HepG2 (cell line): ENCODE data around the gene COL5A1. TPM values are rescaled to one million over a fixed set of nuclear protein-coding genes. Genes with fewer than 3 reads are reported as not detected.

Experiments
- ATAC-seq: fragments of 200-7000 bp; cut with Tn5 transposase; 3 replicates; pipeline ENCODE4 v1.9.1; 2020; ENCODE audit warnings: mild to moderate bottlenecking, moderate library complexity
- BruUV-seq: library from RNA; stranded (reverse); fragments of 400-500 nt; replicated peaks from 2 replicates; lab custom pipeline; 2021; lab: Mats Ljungman, UMichigan
- CTCF ChIA-PET: fragments of 300-600 bp; formaldehyde crosslinking; extraction: SDS; loops from one replicate; lab custom pipeline; 2021; ENCODE audit warnings: low total read pairs, inconsistent platforms, low intra/inter-chr PET ratio; lab: Yijun Ruan, JAX
- POLR2A ChIA-PET: fragments of 350-600 bp; sonication (Branson Sonifier 250); formaldehyde crosslinking; loops from one replicate; lab custom pipeline; 2020; ENCODE audit warnings: antibody characterized with exemption, inconsistent platforms; lab: Yijun Ruan, JAX
- DNase-seq: peaks from one replicate; pipeline ENCODE4 v3.0.0-alpha.2; 2015; ENCODE audit warnings: low spot score
- FAIRE-seq: peaks from 3 replicates; lab custom pipeline; 2011; peaks lifted over from hg19 to GRCh38; lab: Jason Lieb, UNC
- H2AFZ ChIP-seq: one replicate; pipeline ENCODE4 v1.6.1; 2011; ENCODE audit warnings: low read length, inconsistent platforms
- H3K27ac ChIP-seq: fragments of 300-600 bp; 3 replicates; pipeline ENCODE4 v1.8.0; 2011; ENCODE audit warnings: mixed run types, mild to moderate bottlenecking, mixed read lengths, low read length, inconsistent platforms; ENCODE audit not compliant: insufficient read depth; ENCODE audit errors: extremely low read length
- H3K27me3 ChIP-seq, 2 experiments: fragments of 200-600 bp in 1 of 2; 2 replicates in 1 of 2; 3 replicates in 1 of 2; pipeline versions ENCODE4 v1.6.0 to v1.8.0; 2011; ENCODE audit warnings: low read length in 2 of 2, mild to moderate bottlenecking in 2 of 2, moderate library complexity in 2 of 2, inconsistent platforms in 1 of 2; ENCODE audit not compliant: insufficient read depth in 2 of 2, control insufficient read depth in 1 of 2
- H3K36me3 ChIP-seq, 2 experiments: fragments of 200-600 bp in 1 of 2; replicated peaks in 1 of 2; 2 replicates in 1 of 2; 3 replicates in 1 of 2; pipeline versions ENCODE4 v1.5.1 to v1.8.0; 2011; ENCODE audit warnings: low read length in 2 of 2, inconsistent platforms in 1 of 2; ENCODE audit not compliant: insufficient read depth in 2 of 2, control insufficient read depth in 1 of 2
- H3K4me1 ChIP-seq: 2 replicates; pipeline ENCODE4 v1.5.1; 2012; ENCODE audit warnings: low read length, inconsistent platforms; ENCODE audit not compliant: insufficient read depth
- H3K4me2 ChIP-seq: 2 replicates; pipeline ENCODE4 v1.6.0; 2011; ENCODE audit warnings: low read depth, low read length, inconsistent platforms
- H3K4me3 ChIP-seq, 3 experiments: fragments of 200-600 bp in 1 of 3; sonication (generic), shearing (Covaris generic) in 1 of 3; replicated peaks in 1 of 3; 2 replicates each; pipeline ENCODE4 v1.5.1; 2011 to 2016; ENCODE audit warnings: low read length in 3 of 3, inconsistent platforms in 2 of 3, low read depth in 2 of 3, mild to moderate bottlenecking in 2 of 3, control low read depth in 1 of 3, mixed read lengths in 1 of 3; ENCODE audit not compliant: insufficient read depth in 1 of 3
- H3K79me2 ChIP-seq: one replicate; pipeline ENCODE4 v1.6.1; 2011; ENCODE audit warnings: low read length, inconsistent platforms; ENCODE audit not compliant: insufficient read depth
- H3K9ac ChIP-seq: 2 replicates; pipeline ENCODE4 v1.6.0; 2011; ENCODE audit warnings: mild to moderate bottlenecking, low read depth, low read length, inconsistent platforms; ENCODE audit not compliant: insufficient read depth
- H3K9me3 ChIP-seq: 2 replicates; pipeline ENCODE4 v1.5.1; 2012; ENCODE audit warnings: mild to moderate bottlenecking, low read length
- H4K20me1 ChIP-seq: 2 replicates; pipeline ENCODE4 v1.6.0; 2011; ENCODE audit warnings: inconsistent platforms, mild to moderate bottlenecking, low read length, moderate library complexity; ENCODE audit not compliant: insufficient read depth
- GTF3A ChIP-seq: sonication (generic); formaldehyde crosslinking; conservative IDR thresholded peaks from 2 replicates; pipeline ENCODE4 v1.4.0; 2020; ENCODE audit warnings: mild to moderate bottlenecking, missing genetic modification reagents
- PPARG ChIP-seq: conservative IDR thresholded peaks from 2 replicates; pipeline ENCODE4 v1.6.1; 2016; ENCODE audit warnings: missing biosample characterization, missing genetic modification reagents
- RFXANK ChIP-seq: IDR thresholded peaks from 2 replicates; pipeline ENCODE4 v1.6.1; 2016
- ZNF20 ChIP-seq: sonication (generic); formaldehyde crosslinking; IDR thresholded peaks from 2 replicates; pipeline ENCODE4 v1.4.0; 2020; ENCODE audit warnings: mild to moderate bottlenecking, moderate library complexity, missing genetic modification reagents
- ZNF660 ChIP-seq: sonication (generic); formaldehyde crosslinking; IDR thresholded peaks from 2 replicates; pipeline ENCODE4 v1.5.1; 2020; ENCODE audit warnings: mild to moderate bottlenecking, low read depth, missing genetic modification reagents, borderline replicate concordance
- WGBS: methylation state at CpG from one replicate; pipeline ENCODE4 v1.1.6; 2017; ENCODE audit warnings: low lambda C conversion rate; 5-methylcytosine and 5-hydroxymethylcytosine counted together
- in situ Hi-C: cut with HindIII; loops from 2 replicates; pipeline ENCODE4 v1.10.0; 2017; ENCODE audit warnings: low pct_unique_long_range_greater_than_20kb; ENCODE audit not compliant: extremely low pct_ligation_motif_present
- intact Hi-C: fragments of 100-400 bp; cut with micrococcal nuclease; formaldehyde crosslinking; loops from one replicate; pipeline ENCODE4 v1.10.0; 2022; ENCODE audit not compliant: unreplicated experiment
- polyA plus RNA-seq, 8 experiments: library from polyadenylated mRNA; depleted of rRNA in 3 of 8; stranded (reverse) in 7 of 8; unstranded in 1 of 8; fragments of >200 nt; fragmentation: Illumina TruSeq in 4 of 8; extraction: Trizol in 4 of 8; gene quantifications; 2 replicates each; pipeline versions ENCODE4 v1.2.1 to v1.2.3, GENCODE V29; 2011 to 2016; ENCODE audit warnings: low read depth in 4 of 8, missing spikeins in 1 of 8, mixed read lengths in 1 of 8; ENCODE audit not compliant: insufficient read depth in 1 of 8
- total RNA-seq, 5 experiments: library from RNA; depleted of rRNA; stranded (reverse); fragments of >200 nt; fragmentation: Illumina TruSeq; extraction: Trizol; gene quantifications; 2 replicates each; pipeline ENCODE4 v1.2.3, GENCODE V29; 2016; ENCODE audit warnings: low read depth in 1 of 5
- TF ChIP-seq, protein P1 (sequence below): sonication (generic); formaldehyde crosslinking; IDR thresholded peaks from 2 replicates; pipeline ENCODE4 v1.4.0; 2020; ENCODE audit warnings: mild to moderate bottlenecking, missing genetic modification reagents
- TF ChIP-seq, protein P2 (sequence below): sonication (generic); formaldehyde crosslinking; IDR thresholded peaks from 2 replicates; pipeline ENCODE4 v1.8.1; 2023; ENCODE audit warnings: mild to moderate bottlenecking, missing genetic modification reagents

COL5A1 gene
- total and polyA plus RNA-seq, 2 of the 13 experiments (the other 11 are each of a cell fraction or from before 2014, with no cell fraction given): not detected

DNA sequence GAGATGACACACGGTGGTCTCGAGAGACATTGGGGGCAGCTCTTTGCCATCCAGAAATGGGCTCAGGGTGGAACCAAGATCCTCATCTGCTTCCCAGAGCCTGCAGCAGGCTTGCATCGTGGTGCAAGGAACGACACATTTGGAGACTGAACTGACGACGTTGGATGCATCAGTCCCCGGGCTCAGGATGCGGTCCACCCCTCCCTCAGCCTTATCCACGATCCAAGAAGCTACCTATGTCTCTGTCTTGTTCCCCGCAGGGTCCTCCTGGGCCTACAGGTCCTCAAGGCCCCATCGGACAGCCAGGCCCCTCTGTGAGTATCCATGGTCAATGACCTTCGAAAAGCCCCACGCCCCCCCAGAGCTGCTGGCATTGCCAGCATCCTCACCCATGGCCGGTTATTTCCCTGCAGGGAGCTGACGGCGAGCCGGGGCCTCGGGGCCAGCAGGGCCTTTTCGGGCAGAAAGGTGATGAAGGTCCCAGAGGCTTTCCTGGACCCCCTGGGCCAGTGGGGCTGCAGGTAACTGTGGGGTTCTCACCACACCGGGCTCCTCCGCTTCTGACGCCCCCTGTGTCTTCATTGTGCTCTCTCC, 169.6 kb downstream of the COL5A1 start:
- ChIA-PET CTCF (no interaction called here), POLR2A (no interaction called here)
- no peak overlapping the region for H3K27ac ChIP-seq
- H4K20me1 ChIP-seq: no peaks in the 10 kb centered on the region
- no TSS peak for BruUV-seq
- H3K4me1 ChIP-seq: no peaks in the 10 kb centered on the region
- H3K36me3 ChIP-seq: no peaks in the 10 kb centered on the region
- FAIRE-seq (no peak), ATAC-seq (no peak), DNase-seq (no peak)
- 3% methylated on average over 8 of the region's 22 CpGs for WGBS
- no peaks in the 10 kb centered on the region for H3K9me3 ChIP-seq
- TF ChIP-seq RFXANK (CRISPR knock-in tag) (no peak), GTF3A (CRISPR knock-in tag) (no peak)
- in situ Hi-C loops: no loop called here
- no peaks in the 10 kb centered on the region for H3K79me2 ChIP-seq
- H2AFZ ChIP-seq: no peak overlapping the region
- no peak overlapping the region for H3K4me2 ChIP-seq
- H3K4me3 ChIP-seq: no peak overlapping the region
- intact Hi-C loops: no loop called here
- H3K27me3 ChIP-seq: peaks cover 6 to 71% of the 10 kb centered on the region in 2 experiments; a peak in 3 of 5 replicates
- no peak overlapping the region for H3K9ac ChIP-seq

GRCh38 chr9:134811673-134812342, 170.2 kb downstream of the COL5A1 start:
- Histone ChIP-seq H4K20me1 (no peaks in the 10 kb centered on the region), H3K4me3 (no peak overlapping the region), H3K9me3 (no peaks in the 10 kb centered on the region)
- TF ChIP-seq, protein P1, sequence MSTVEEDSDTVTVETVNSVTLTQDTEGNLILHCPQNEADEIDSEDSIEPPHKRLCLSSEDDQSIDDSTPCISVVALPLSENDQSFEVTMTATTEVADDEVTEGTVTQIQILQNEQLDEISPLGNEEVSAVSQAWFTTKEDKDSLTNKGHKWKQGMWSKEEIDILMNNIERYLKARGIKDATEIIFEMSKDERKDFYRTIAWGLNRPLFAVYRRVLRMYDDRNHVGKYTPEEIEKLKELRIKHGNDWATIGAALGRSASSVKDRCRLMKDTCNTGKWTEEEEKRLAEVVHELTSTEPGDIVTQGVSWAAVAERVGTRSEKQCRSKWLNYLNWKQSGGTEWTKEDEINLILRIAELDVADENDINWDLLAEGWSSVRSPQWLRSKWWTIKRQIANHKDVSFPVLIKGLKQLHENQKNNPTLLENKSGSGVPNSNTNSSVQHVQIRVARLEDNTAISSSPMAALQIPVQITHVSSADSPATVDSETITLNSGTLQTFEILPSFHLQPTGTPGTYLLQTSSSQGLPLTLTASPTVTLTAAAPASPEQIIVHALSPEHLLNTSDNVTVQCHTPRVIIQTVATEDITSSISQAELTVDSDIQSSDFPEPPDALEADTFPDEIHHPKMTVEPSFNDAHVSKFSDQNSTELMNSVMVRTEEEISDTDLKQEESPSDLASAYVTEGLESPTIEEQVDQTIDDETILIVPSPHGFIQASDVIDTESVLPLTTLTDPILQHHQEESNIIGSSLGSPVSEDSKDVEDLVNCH (CRISPR knock-in tag): no peak
- TF ChIP-seq ZNF660 (no peak), PPARG (CRISPR knock-in tag) (no peak), ZNF20 (CRISPR knock-in tag) (no peak)
- TF ChIP-seq, protein P2, sequence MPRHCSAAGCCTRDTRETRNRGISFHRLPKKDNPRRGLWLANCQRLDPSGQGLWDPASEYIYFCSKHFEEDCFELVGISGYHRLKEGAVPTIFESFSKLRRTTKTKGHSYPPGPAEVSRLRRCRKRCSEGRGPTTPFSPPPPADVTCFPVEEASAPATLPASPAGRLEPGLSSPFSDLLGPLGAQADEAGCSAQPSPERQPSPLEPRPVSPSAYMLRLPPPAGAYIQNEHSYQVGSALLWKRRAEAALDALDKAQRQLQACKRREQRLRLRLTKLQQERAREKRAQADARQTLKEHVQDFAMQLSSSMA (CRISPR knock-in tag): no peak
- TF ChIP-seq, all 625 proteins: peak for 0
- ChIA-PET POLR2A (no interaction called here), CTCF (no interaction called here)
- Histone ChIP-seq H3K79me2 (no peaks in the 10 kb centered on the region), H3K4me1 (no peaks in the 10 kb centered on the region), H3K9ac (no peak overlapping the region), H3K36me3 (no peaks in the 10 kb centered on the region), H3K27me3 (peaks cover 6 to 73% of the 10 kb centered on the region in 2 experiments; a peak in 3 of 5 replicates), H3K4me2 (no peak overlapping the region), H3K27ac (no peak overlapping the region), H2AFZ (no peak overlapping the region)
- DNase-seq (no peak), ATAC-seq (no peak), FAIRE-seq (no peak)
- 5% methylated on average over 14 of the region's 14 CpGs for WGBS
- BruUV-seq: no TSS peak
- in situ Hi-C loops: no loop called here
- intact Hi-C loops: no loop called here
